COLO829 (cell line): Measurements from ENCODE around the gene CFAP92.

Source experiments
- DNase-seq: peaks from one replicate; pipeline ENCODE4 v3.0.0; 2012; ENCODE audit warnings: low spot score

Gene CFAP92

DNA sequence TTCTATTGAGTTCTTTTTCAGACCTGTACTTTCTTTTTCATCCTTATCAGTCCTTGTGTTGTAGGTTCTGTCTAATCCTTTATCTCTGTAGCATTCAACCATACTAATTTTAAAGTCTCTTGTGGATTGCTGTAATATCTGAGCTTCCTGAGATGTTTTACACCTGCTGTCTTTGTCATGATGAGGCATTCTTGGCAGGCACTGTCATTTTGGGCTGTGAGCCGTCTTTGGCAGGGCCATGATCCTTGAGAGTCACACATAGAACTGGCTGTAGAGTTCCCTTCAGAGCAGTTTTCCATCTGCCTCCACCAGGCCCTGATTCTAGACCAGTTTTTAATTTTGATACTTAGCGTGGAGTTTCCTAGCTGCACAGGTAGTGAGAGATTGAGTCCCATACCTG lies 13.9 kb upstream of the CFAP92 start:
- no peak for DNase-seq

DNA sequence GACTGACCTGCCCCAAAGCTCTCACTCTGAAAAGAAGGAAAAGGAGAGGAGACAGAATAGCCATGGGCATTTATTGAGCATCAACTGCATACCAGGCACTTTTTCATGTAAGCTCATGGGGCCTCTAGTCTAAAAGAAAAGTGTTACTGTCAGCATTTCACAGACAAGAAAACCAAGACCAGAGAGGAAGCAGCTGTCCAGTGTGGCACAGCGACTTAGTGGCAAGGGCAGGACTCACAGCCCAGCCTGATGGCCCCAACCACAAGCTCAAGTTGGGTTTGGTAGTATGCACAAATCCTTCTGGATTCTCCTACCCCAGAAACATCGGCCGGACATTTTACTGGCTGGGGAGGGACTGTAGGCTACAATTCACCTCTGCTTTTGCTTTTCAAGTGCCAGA lies 13.0 kb upstream of the CFAP92 start:
- DNase-seq = no peak

DNA sequence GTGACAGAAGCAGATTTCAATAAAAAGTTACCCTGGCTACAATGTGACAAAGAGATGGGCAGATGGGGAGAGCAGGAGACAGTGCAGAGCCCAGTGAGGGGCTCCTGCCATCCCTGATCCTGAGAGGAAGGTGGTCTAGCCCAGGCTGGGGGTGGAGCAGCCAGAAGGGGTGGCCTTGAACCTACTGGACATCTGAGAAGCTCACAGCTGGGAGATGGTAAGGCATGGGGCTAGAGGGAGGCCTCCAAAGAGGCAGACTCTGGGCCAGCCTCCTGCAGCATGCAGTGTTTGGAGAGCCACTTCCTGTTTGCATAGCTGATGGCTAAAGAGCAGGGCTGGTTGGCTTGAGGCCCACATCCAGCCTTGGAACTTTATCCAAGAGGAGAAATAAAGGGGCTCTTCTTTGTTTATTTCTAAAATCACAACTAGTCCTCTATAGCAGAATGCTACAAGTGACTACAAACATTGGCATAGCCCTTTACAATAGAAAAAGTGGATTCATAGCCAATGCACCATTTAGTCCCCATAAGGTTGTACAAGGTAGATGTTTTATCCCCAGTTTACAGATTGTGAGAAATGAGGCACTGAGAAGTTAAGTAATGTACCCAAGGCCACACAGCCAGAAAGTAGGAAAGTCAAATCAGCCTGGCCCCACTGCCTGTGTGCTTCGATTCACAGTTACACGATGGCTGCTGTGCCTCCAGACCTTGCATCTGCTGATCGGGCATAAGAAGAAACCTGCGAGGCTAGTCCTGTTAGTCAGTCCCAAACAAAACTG lies 11.8 kb upstream of the CFAP92 start:
- no peak for DNase-seq

DNA sequence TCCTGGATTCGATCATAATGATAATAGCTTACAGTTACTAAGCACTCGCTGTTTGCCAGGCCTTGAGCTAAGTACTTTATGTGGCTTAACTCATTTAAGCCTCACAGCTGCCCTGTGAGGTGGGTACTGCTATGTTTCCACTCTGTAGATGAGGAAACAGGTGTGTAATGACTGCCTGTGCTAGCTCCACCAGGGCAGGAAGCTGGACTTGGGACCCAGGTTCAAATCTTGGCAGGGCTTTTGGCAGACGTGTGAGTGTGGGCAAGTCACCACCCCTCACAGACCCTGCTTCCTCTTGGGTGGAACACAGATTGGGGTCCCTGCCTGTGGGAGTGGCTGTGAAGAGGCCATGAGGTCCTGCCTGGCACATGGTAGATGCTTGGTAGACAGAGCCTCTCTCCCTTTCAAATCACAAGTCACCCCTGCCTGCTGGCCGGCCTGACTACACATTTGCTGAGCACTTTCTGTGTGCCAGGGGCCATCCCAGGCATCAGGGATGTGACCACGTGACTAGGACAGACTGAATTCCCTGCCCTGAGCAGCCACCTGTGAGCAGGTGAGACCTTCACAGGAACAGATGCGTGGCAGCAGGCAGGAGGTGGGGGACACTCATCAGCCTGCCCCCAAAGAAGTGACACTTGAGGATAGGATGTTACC lies 10.9 kb upstream of the CFAP92 start:
- DNase-seq = no peak

GRCh38 chr3:129003578-129004112 lies 9.8 kb upstream of the CFAP92 start:
- DNase-seq = no peak

- DNase-seq = no peak
Measured at GRCh38 chr3:129002573-129003569, 9.0 kb upstream of the CFAP92 start.

- no peak for DNase-seq
Measured at GRCh38 chr3:129001806-129002572, 8.1 kb upstream of the CFAP92 start.

GRCh38 chr3:129001101-129001805 lies 7.4 kb upstream of the CFAP92 start, which contains the start of gene EFCC1:
EFCC1 (plus strand) TSS chr3:129001304; CDS start chr3:129001629, 325 bp downstream.
- DNase-seq = no peak

DNA sequence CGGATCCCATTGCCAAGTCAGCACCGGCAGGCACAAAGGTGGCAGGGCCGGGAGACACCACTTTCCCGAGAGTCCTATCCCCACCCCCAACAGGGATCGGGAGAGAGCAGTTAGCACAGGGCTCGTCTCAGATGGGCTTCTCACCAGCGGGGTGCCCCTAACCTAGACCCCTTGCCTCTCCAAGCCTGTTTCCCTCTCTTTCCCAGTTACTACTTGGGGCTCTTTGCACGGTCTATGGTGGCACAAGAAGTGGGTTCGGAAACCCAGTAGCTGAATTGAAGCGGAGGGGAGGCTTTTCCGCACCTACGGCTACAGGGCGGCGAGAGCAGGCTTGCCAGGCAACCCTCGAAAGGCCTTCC lies 6.8 kb upstream of the CFAP92 start:
- DNase-seq = no peak

GRCh38 chr3:128999102-128999501 lies 5.2 kb upstream of the CFAP92 start:
- DNase-seq = no peak

DNA sequence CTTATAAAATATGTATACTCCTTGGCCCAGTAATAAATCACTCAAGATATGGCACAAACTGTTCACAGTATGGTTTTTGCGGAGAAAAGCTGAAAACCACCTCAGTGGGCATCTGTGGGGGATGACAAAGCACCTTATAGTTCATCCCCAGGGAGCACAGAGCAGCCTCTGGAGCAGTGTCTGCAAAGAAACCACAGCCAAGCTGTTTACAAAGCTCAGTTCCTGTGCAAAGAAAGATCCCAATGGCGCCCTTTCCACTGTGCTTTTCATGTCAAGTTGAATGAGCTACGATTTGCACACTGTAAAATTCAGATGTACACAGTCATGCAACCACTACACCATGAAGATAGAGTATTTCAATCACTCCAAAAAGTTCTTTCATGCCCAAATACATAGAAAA lies 4.7 kb upstream of the CFAP92 start:
- DNase-seq = no peak

GRCh38 chr3:128997486-128998133 lies 3.7 kb upstream of the CFAP92 start:
- DNase-seq = no peak

DNA sequence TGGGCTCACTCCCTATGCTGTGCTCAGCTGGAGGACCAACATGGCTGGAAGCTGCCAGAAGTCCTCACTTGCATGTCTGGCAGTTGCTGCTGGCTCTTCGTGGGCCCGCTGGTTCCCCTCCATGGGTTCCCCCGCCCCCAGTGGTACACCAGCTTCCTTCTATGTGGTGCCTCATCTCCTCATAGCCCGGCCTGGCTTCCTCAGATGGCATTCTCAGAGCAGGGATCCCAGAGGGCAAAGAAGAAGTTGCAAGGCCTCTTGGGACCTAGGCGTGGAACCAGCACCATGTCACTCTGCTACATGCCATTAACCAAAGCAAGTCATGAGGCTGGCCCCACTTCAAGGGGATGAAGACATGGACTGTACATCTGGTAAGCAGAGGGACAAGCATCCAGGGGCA lies 2.9 kb upstream of the CFAP92 start:
- no peak for DNase-seq

DNA sequence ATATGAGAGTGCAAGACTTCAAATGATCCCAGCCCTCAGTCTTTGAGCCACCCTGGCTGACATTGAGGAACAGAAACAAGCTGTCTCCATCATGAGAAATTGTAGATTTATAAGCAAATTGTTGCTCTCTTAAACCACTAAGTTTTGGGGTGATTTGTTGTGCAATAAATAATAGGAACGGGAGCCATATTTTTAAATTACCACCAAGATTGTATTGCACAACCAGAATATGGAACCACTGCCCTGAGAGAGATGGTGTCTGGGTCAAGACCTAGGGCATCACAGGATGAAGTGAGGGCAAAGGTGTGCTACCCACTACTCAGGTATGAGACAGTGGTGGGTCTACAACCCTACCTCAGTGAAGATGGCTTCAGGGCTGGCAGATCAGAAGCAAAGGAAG lies 2.3 kb upstream of the CFAP92 start:
- no peak for DNase-seq

GRCh38 chr3:128995737-128996136 lies 1.9 kb upstream of the CFAP92 start:
- no peak for DNase-seq

GRCh38 chr3:128994581-128995546 lies 988 bp upstream of the CFAP92 start:
- DNase-seq = no peak

DNA sequence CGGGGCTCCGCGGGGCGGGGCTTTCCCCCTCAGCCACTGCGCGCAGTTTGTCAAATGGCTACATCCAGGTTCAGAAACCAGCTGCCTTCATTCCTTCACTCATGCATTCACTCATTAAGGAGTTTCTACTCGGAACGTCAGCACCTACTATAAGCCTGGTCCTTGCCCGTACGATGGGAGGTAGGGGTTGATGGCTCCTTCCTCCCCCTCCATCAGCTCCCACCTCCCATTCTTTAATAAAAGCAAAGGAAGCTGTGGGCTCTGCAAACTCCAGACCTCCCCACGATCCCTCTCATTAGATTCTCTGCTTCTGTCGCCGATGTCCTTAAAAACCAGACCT lies 267 bp upstream of the CFAP92 start:
- DNase-seq = no peak

- DNase-seq = no peak
Measured at GRCh38 chr3:128992926-128993460, 883 bp downstream of the CFAP92 start.

GRCh38 chr3:128991355-128991895 lies 2.5 kb downstream of the CFAP92 start:
- no peak for DNase-seq
